H1 (cell line): ENCODE data around the gene AHNAK2. TPM values are rescaled to one million over a fixed set of nuclear protein-coding genes. Genes with fewer than 3 reads are reported as not detected.

Source experiments
- CTCF ChIA-PET: fragments of 300-600 bp; sonication (Branson Sonifier 250); formaldehyde crosslinking; loops from one replicate; lab custom pipeline; 2021; ENCODE audit not compliant: partially characterized antibody; lab: Charles Lee
- POLR2A ChIA-PET: fragments of 300-600 bp; sonication (Branson Sonifier 250); formaldehyde crosslinking; loops from one replicate; lab custom pipeline; 2021; ENCODE audit warnings: inconsistent platforms; ENCODE audit not compliant: partially characterized antibody; lab: Charles Lee
- DNase-seq, 2 experiments: peaks; one replicate each; pipeline versions ENCODE4 v3.0.0 to v3.0.0-alpha.2; 2010 to 2022; ENCODE audit warnings: low spot score in 2 of 2, low read depth in 1 of 2, mixed read lengths in 1 of 2
- FAIRE-seq: peaks from 2 replicates; lab custom pipeline; 2011; peaks lifted over from hg19 to GRCh38; lab: Jason Lieb, UNC
- H2AFZ ChIP-seq: 2 replicates; pipeline ENCODE4 v1.8.1; 2012; ENCODE audit warnings: low read length, inconsistent platforms
- H2AK5ac ChIP-seq: 2 replicates; pipeline ENCODE4 v1.6.1; 2013; ENCODE audit warnings: low read depth, low read length
- H2BK120ac ChIP-seq: replicated peaks from 2 replicates; pipeline ENCODE3; 2013; ENCODE audit warnings: low read depth, low read length, inconsistent platforms
- H2BK12ac ChIP-seq: 2 replicates; pipeline ENCODE4 v1.6.1; 2013; ENCODE audit warnings: low read depth, low read length
- H2BK15ac ChIP-seq: 2 replicates; pipeline ENCODE4 v1.6.1; 2013; ENCODE audit warnings: low read length
- H2BK20ac ChIP-seq: 2 replicates; pipeline ENCODE4 v1.6.1; 2013; ENCODE audit warnings: low read length
- H2BK5ac ChIP-seq: 2 replicates; pipeline ENCODE4 v1.6.1; 2013; ENCODE audit warnings: low read depth, low read length
- H3K14ac ChIP-seq: 2 replicates; pipeline ENCODE4 v1.6.1; 2013; ENCODE audit warnings: inconsistent platforms; ENCODE audit not compliant: insufficient read length
- H3K18ac ChIP-seq: 2 replicates; pipeline ENCODE4 v1.6.1; 2013; ENCODE audit warnings: low read length; ENCODE audit errors: extremely low read depth
- H3K23ac ChIP-seq: 2 replicates; pipeline ENCODE4 v1.6.1; 2013; ENCODE audit warnings: inconsistent platforms; ENCODE audit not compliant: insufficient read length
- H3K23me2 ChIP-seq: 2 replicates; pipeline ENCODE4 v1.6.1; 2013; ENCODE audit warnings: low read depth, low read length
- H3K27ac ChIP-seq: 2 replicates; pipeline ENCODE4 v1.6.1; 2011; ENCODE audit warnings: low read depth, low read length, inconsistent platforms
- H3K27me3 ChIP-seq, 4 experiments: replicated peaks in 1 of 4; 1 replicate in 1 of 4; 2 replicates in 3 of 4; pipeline versions ENCODE4 v1.6.1 to v1.8.1; 2011 to 2013; ENCODE audit warnings: low read length in 3 of 4, mild to moderate bottlenecking in 3 of 4, inconsistent platforms in 2 of 4, mixed read lengths in 2 of 4, moderate library complexity in 1 of 4; ENCODE audit not compliant: control insufficient read depth in 3 of 4, insufficient read depth in 3 of 4; ENCODE audit errors: extremely low read depth in 1 of 4
- H3K36me3 ChIP-seq, 4 experiments: 2 replicates each; pipeline versions ENCODE4 v1.6.1 to v1.8.1; 2011 to 2013; ENCODE audit warnings: mild to moderate bottlenecking in 4 of 4, low read length in 3 of 4, moderate library complexity in 2 of 4, control low read depth in 1 of 4, inconsistent platforms in 1 of 4; ENCODE audit not compliant: insufficient read depth in 4 of 4, control insufficient read depth in 2 of 4
- H3K4ac ChIP-seq: replicated peaks from 2 replicates; pipeline ENCODE3; 2013; ENCODE audit warnings: low read length, low read depth, mixed read lengths, inconsistent platforms; ENCODE audit not compliant: insufficient read length
- H3K4me1 ChIP-seq, 4 experiments: replicated peaks in 1 of 4; 1 replicate in 1 of 4; 2 replicates in 3 of 4; pipeline versions ENCODE4 v1.6.1 to v1.8.1; 2011 to 2013; ENCODE audit warnings: low read length in 3 of 4, inconsistent platforms in 2 of 4, mixed read lengths in 1 of 4; ENCODE audit not compliant: insufficient read depth in 4 of 4, control insufficient read depth in 3 of 4
- H3K4me2 ChIP-seq, 2 experiments: 2 replicates each; pipeline versions ENCODE4 v1.6.1 to v1.8.1; 2011 to 2013; ENCODE audit warnings: low read depth in 2 of 2, low read length in 2 of 2, control low read depth in 1 of 2, inconsistent platforms in 1 of 2, mild to moderate bottlenecking in 1 of 2; ENCODE audit not compliant: insufficient read depth in 1 of 2
- H3K4me3 ChIP-seq, 4 experiments: fragments of 200-600, 300-600 bp in 1 of 4; sonication (generic), shearing (Covaris generic), sonication (Bioruptor Twin) in 1 of 4; 2 replicates each; pipeline versions ENCODE4 v1.5.1 to v1.8.1; 2011 to 2016; ENCODE audit warnings: low read length in 4 of 4, low read depth in 3 of 4, control low read depth in 2 of 4, inconsistent platforms in 2 of 4, mild to moderate bottlenecking in 2 of 4, mixed read lengths in 1 of 4, moderate library complexity in 1 of 4; ENCODE audit not compliant: insufficient read depth in 2 of 4; ENCODE audit errors: extremely low read depth in 1 of 4
- H3K56ac ChIP-seq: replicated peaks from 2 replicates; pipeline ENCODE3; 2013; ENCODE audit warnings: low read depth, mild to moderate bottlenecking, mixed read lengths, low read length, inconsistent platforms; ENCODE audit not compliant: insufficient read length
- H3K79me1 ChIP-seq: 2 replicates; pipeline ENCODE4 v1.6.1; 2013; ENCODE audit warnings: low read depth, low read length, control low read depth
- H3K79me2 ChIP-seq, 2 experiments: 2 replicates each; pipeline versions ENCODE4 v1.6.1 to v1.8.1; 2012 to 2013; ENCODE audit warnings: low read length in 2 of 2, mild to moderate bottlenecking in 2 of 2, inconsistent platforms in 1 of 2; ENCODE audit not compliant: insufficient read depth in 2 of 2, control insufficient read depth in 1 of 2
- H3K9ac ChIP-seq, 4 experiments: replicated peaks in 1 of 4; 1 replicate in 1 of 4; 2 replicates in 3 of 4; pipeline versions ENCODE4 v1.6.1 to v1.8.1; 2011 to 2013; ENCODE audit warnings: low read depth in 3 of 4, low read length in 3 of 4, control low read depth in 2 of 4, mild to moderate bottlenecking in 2 of 4, moderate library complexity in 2 of 4, inconsistent platforms in 1 of 4; ENCODE audit errors: extremely low read depth in 1 of 4
- H3K9me3 ChIP-seq, 2 experiments: 2 replicates each; pipeline versions ENCODE4 v1.6.1 to v1.8.1; 2012 to 2013; ENCODE audit warnings: mild to moderate bottlenecking in 2 of 2, moderate library complexity in 2 of 2, control low read depth in 1 of 2, inconsistent platforms in 1 of 2, low read depth in 1 of 2, low read length in 1 of 2, mixed read lengths in 1 of 2; ENCODE audit not compliant: insufficient read depth in 2 of 2
- H4K20me1 ChIP-seq, 2 experiments: replicated peaks in 1 of 2; 2 replicates each; pipeline versions ENCODE3 to v1.8.1; 2011 to 2013; ENCODE audit warnings: inconsistent platforms in 2 of 2, low read length in 2 of 2, mild to moderate bottlenecking in 1 of 2; ENCODE audit not compliant: insufficient read depth in 2 of 2, control insufficient read depth in 1 of 2
- H4K5ac ChIP-seq: 2 replicates; pipeline ENCODE4 v1.6.1; 2013; ENCODE audit warnings: low read length, low read depth, mixed read lengths, inconsistent platforms; ENCODE audit not compliant: insufficient read length
- H4K8ac ChIP-seq: 2 replicates; pipeline ENCODE4 v1.8.0; 2013; ENCODE audit warnings: mild to moderate bottlenecking, moderate library complexity, low read length, inconsistent platforms; ENCODE audit not compliant: insufficient read depth; ENCODE audit errors: extremely low read depth
- H4K91ac ChIP-seq: replicated peaks from 2 replicates; pipeline ENCODE3; 2013; ENCODE audit warnings: low read length, mixed read lengths, inconsistent platforms; ENCODE audit not compliant: insufficient read length
- JUND ChIP-seq: IDR thresholded peaks from 2 replicates; pipeline ENCODE4 v1.6.1; 2011; ENCODE audit warnings: mild to moderate bottlenecking, improper control_type of control experiment, low read length
- PHF8 ChIP-seq: fragments of 200-600 bp; sonication (generic); conservative IDR thresholded peaks from 2 replicates; pipeline ENCODE4 v1.7.1; 2012; ENCODE audit warnings: low read depth, mild to moderate bottlenecking, inconsistent platforms, low read length, moderate library complexity
- TCF12 ChIP-seq: IDR thresholded peaks from 2 replicates; pipeline ENCODE4 v1.6.1; 2011; ENCODE audit warnings: low read depth, mild to moderate bottlenecking, low read length
- WGBS, 2 experiments: shearing (Covaris generic) in 1 of 2; methylation state at CpG; one replicate each; pipeline versions ENCODE4 v1.1.6 to v1.1.7; 2013 to 2015; ENCODE audit warnings: low lambda C conversion rate in 2 of 2, mixed read lengths in 2 of 2, inconsistent platforms in 1 of 2, low coverage in 1 of 2, missing lambda C conversion rate in 1 of 2; ENCODE audit not compliant: insufficient replicate concordance in 2 of 2, insufficient coverage in 1 of 2, insufficient read length in 1 of 2; ENCODE audit errors: extremely low coverage in 1 of 2, missing lambda C conversion rate in 1 of 2; 5-methylcytosine and 5-hydroxymethylcytosine counted together
- polyA plus RNA-seq, 7 experiments: library from polyadenylated mRNA; depleted of rRNA in 3 of 7; stranded (reverse) in 5 of 7; unstranded in 2 of 7; fragments of >200 nt in 5 of 7; fragments of 200-250 nt in 2 of 7; gene quantifications; 1 replicate in 5 of 7; 2 replicates in 1 of 7; 4 replicates in 1 of 7; pipeline versions ENCODE4 v1.2.1 to v1.2.3, GENCODE V29; 2011 to 2013; ENCODE audit warnings: missing spikeins in 2 of 7, mixed read lengths in 2 of 7
- total RNA-seq: library from RNA; stranded (reverse); fragmentation: NEBNext Ultra II Directional; extraction: Animal tissue kit (Norgen Biotek cat#: 25700); gene quantifications from 2 replicates; pipeline ENCODE4 v1.2.1, GENCODE V29; 2021

The AHNAK2 gene
- total and polyA plus RNA-seq, 2 of the 8 experiments (the other 6 are each of a cell fraction or from before 2014, with no cell fraction given) = 0.95 to 2.0 TPM

- peaks cover 43 to 68% of the 10 kb centered on the region in 2 experiments for H4K20me1 ChIP-seq
- POLR2A ChIA-PET = interaction anchor here (0.6 to 1.7 kb wide), 4 partner anchors 12 to 166 kb away, joined by 3 to 4 read pairs (median 3); no protein-coding TSS in a partner anchor
- WGBS, 2 experiments = 64% methylated on average over 8 of the region's 8 CpGs; no CpG with 5 or more reads in 1 of the 2 experiments
- TF ChIP-seq TCF12 (no peak), JUND (no peak), PHF8 (no peak)
These were observed 35.1 kb upstream of the AHNAK2 start for GRCh38 chr14:105013150-105013785.

More at GRCh38 chr14:105013150-105013785, 35.1 kb upstream of the AHNAK2 start:
- H3K9ac ChIP-seq = no peak overlapping the region
- no peak overlapping the region for H3K18ac ChIP-seq
- no peak overlapping the region for H2BK5ac ChIP-seq
- peaks cover 15% of the 10 kb centered on the region for H3K79me1 ChIP-seq
- no peak overlapping the region for H2AK5ac ChIP-seq
- H3K4me1 ChIP-seq = peaks cover 4 to 10% (median 7%) of the 10 kb centered on the region in 4 experiments; a peak in 5 of 7 replicates
- peaks cover 54 to 81% of the 10 kb centered on the region in 2 experiments for H3K79me2 ChIP-seq
- CTCF ChIA-PET = interaction anchor here (1.0 to 2.7 kb wide), 6 partner anchors 13 to 142 kb away, joined by 3 to 10 read pairs (median 5); no protein-coding TSS in a partner anchor
- H2BK12ac ChIP-seq = no peak overlapping the region
- no peak overlapping the region for H3K27ac ChIP-seq
- H3K23me2 ChIP-seq = no peaks in the 10 kb centered on the region
- no peak overlapping the region for H3K56ac ChIP-seq
- H3K23ac ChIP-seq = no peak overlapping the region
- DNase-seq (no peak), FAIRE-seq (no peak)
- H3K4me3 ChIP-seq = no peak overlapping the region
- no peak overlapping the region for H4K5ac ChIP-seq
- H2AFZ ChIP-seq = no peak overlapping the region
- no peak overlapping the region for H2BK15ac ChIP-seq
- H3K36me3 ChIP-seq = peaks cover 10 to 38% (median 23%) of the 10 kb centered on the region in 4 experiments; a peak in 7 of 8 replicates
- no peak overlapping the region for H3K4ac ChIP-seq
- no peaks in the 10 kb centered on the region for H3K27me3 ChIP-seq
- no peak overlapping the region for H4K8ac ChIP-seq
- H2BK120ac ChIP-seq = no peak overlapping the region
- H2BK20ac ChIP-seq = no peak overlapping the region
- no peak overlapping the region for H3K4me2 ChIP-seq
- no peaks in the 10 kb centered on the region for H3K9me3 ChIP-seq
- H4K91ac ChIP-seq = no peak overlapping the region
- no peak overlapping the region for H3K14ac ChIP-seq
